Transverse colon (tissue), 3 donors: ENCODE results near the gene NEURL1.

Experiments
- POLR2A ChIP-seq: fragments of 450-650 bp; IDR thresholded peaks from one replicate; pipeline ENCODE4 v1.6.1; 2016; ENCODE audit warnings: antibody characterized with exemption, mild to moderate bottlenecking, moderate library complexity
- TF ChIP-seq, protein P1 (sequence below), 5 experiments: fragments of 200-600 bp in 3 of 5; fragments of 450-650 bp in 2 of 5; sonication (generic) in 3 of 5; IDR thresholded peaks; 1 replicate in 2 of 5; 2 replicates in 3 of 5; pipeline ENCODE4 v1.5.1; 2016 to 2017; ENCODE audit warnings: antibody characterized with exemption in 5 of 5, inconsistent platforms in 3 of 5, mild to moderate bottlenecking in 2 of 5, moderate library complexity in 1 of 5

DNA sequence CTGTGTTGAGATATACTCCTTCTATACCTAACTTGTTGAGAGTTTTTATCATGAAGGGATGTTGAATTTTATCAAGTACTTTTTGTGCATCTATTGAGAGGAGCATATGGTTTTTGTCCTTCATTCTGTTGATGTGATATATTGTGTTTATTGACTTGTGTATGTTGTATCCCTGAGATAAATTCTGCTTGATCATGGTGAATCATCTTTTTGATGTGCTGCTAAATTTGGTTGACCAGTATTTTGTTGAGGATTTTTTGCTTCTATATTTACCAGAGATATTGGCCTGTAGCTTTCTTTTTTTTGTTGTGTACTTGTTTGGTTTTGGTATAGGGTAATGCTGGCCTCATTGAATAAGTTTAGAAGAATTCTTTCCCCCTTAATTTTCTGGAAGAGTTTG is 32.4 kb downstream of the NEURL1 start:
- TF ChIP-seq, protein P1, sequence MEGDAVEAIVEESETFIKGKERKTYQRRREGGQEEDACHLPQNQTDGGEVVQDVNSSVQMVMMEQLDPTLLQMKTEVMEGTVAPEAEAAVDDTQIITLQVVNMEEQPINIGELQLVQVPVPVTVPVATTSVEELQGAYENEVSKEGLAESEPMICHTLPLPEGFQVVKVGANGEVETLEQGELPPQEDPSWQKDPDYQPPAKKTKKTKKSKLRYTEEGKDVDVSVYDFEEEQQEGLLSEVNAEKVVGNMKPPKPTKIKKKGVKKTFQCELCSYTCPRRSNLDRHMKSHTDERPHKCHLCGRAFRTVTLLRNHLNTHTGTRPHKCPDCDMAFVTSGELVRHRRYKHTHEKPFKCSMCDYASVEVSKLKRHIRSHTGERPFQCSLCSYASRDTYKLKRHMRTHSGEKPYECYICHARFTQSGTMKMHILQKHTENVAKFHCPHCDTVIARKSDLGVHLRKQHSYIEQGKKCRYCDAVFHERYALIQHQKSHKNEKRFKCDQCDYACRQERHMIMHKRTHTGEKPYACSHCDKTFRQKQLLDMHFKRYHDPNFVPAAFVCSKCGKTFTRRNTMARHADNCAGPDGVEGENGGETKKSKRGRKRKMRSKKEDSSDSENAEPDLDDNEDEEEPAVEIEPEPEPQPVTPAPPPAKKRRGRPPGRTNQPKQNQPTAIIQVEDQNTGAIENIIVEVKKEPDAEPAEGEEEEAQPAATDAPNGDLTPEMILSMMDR (IDR thresholded peaks at IDR 0.05) = no peak
- TF ChIP-seq POLR2A = no peak
